ENCODE results near the gene LRRC27. TPM values are rescaled to one million over a fixed set of nuclear protein-coding genes. Genes with fewer than 3 reads are reported as not detected.

Gene LRRC27
- polyA plus RNA-seq, 3 donors = 3.6 to 12.8 (median 3.6) TPM

DNA sequence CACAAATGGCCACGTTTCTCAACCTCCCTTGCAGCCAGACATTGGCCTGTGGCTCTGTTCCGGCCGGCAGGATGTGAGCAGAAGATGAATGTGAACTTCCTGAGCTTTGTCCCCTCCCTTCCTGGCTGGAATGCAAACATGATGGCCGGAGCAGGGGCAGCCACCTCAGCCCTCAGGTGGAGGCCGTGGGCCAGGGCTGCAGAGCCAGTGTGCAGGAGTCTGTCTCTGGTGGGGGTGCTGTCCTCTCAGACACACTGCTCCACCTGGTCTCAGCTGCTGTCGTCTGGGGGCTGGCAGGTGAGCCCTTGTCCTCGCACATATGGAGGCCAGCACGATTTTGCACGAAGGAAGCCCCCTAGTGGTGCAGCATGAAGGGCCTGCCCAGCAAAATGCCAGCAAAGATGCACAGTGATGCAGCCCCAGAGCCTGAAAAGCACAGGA, 39.7 kb downstream of the LRRC27 start:
- Histone ChIP-seq H3K4me1 (ENCODE audit: control insufficient read depth in 1 of 2, insufficient read depth in 2 of 2, low read length in 2 of 2) (peaks cover 22 to 32% of the 10 kb centered on the region in 2 donors), H4K20me1 (ENCODE audit: insufficient read depth, low read length) (no peaks in the 10 kb centered on the region), H3K9me3 (replicated peaks in 1 of 2; ENCODE audit: control insufficient read depth in 1 of 2, insufficient read depth in 1 of 2, low read length in 2 of 2) (no peaks in the 10 kb centered on the region), H3K27me3 (ENCODE audit: control insufficient read depth in 2 of 2, insufficient read depth in 2 of 2, low read length in 2 of 2) (no peaks in the 10 kb centered on the region), H2AFZ (ENCODE audit: insufficient read depth, low read depth, low read length, poor library complexity, severe bottlenecking) (no peak overlapping the region), H3K4me2 (replicated peaks; ENCODE audit: extremely low read depth, low read length, poor library complexity, severe bottlenecking) (no peak overlapping the region), H3K36me3 (replicated peaks in 1 of 2; ENCODE audit: control insufficient read depth in 1 of 2, insufficient read depth in 2 of 2, low read length in 2 of 2) (peaks cover 2 to 9% of the 10 kb centered on the region in 2 donors), H3K9ac (ENCODE audit: insufficient read depth, low read length, poor library complexity, severe bottlenecking) (no peak overlapping the region), H3K27ac (ENCODE audit: low read depth in 1 of 2, low read length in 2 of 2) (no peak overlapping the region), H3K4me3 (replicated peaks in 1 of 3; ENCODE audit: low read depth in 2 of 3, low read length in 3 of 3) (no peak overlapping the region), H3K79me2 (ENCODE audit: insufficient read depth, low read length) (no peaks in the 10 kb centered on the region)
- TF ChIP-seq, protein P1, sequence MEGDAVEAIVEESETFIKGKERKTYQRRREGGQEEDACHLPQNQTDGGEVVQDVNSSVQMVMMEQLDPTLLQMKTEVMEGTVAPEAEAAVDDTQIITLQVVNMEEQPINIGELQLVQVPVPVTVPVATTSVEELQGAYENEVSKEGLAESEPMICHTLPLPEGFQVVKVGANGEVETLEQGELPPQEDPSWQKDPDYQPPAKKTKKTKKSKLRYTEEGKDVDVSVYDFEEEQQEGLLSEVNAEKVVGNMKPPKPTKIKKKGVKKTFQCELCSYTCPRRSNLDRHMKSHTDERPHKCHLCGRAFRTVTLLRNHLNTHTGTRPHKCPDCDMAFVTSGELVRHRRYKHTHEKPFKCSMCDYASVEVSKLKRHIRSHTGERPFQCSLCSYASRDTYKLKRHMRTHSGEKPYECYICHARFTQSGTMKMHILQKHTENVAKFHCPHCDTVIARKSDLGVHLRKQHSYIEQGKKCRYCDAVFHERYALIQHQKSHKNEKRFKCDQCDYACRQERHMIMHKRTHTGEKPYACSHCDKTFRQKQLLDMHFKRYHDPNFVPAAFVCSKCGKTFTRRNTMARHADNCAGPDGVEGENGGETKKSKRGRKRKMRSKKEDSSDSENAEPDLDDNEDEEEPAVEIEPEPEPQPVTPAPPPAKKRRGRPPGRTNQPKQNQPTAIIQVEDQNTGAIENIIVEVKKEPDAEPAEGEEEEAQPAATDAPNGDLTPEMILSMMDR (IDR thresholded peaks at IDR 0.05) = peak; percentile 39
- WGBS (ENCODE audit: insufficient coverage) = 34% methylated on average over 7 of the region's 9 CpGs
- Mint-ChIP-seq H3K36me3 (peaks cover 18 to 23% of the 10 kb centered on the region in 2 donors), H3K4me3 (peak overlapping the region in 1 of 2 donors; percentile 50), H3K9me3 (peaks cover 0 to 11% (median 0%) of the 10 kb centered on the region in 7 donors), H3K27ac (no peak overlapping the region), H3K4me1 (peaks cover 30% of the 10 kb centered on the region), H3K27me3 (ENCODE audit: low read depth in 3 of 3) (peaks cover 5 to 8% (median 5%) of the 10 kb centered on the region in 3 donors)
- DNase-seq = no peak
- intact Hi-C loops (cut with micrococcal nuclease) = no loop called here

DNA sequence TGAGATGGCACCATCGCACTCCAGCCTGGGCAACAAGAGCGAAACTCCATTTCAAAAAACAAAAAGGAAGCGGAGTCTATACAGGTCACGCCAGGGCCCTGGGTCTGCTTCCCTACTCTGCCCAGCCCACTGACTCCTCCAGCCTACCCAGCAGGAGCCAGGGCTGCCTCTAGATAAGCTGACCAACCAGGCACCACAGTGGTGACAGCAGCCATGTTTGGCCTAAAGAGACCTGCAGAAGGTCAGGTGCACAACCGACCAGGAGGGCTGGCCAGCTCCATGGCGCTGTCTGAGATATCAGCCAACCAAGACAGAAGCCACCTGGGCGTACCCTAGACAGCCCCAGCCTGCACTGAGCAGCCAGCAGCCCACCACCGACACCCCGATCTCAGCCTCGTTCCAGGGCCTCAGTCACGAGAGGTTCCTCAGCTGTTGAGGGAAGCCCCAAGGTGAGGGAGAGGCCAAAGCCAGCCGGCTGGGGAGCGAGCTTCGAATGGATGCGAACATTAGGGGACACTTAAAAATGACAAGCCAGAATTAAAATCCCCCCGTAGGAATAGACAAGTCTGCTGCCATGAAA, 40.6 kb downstream of the LRRC27 start:
- peaks cover 9 to 15% of the 10 kb centered on the region in 2 donors for H3K36me3 Mint-ChIP-seq
- peaks cover 37% of the 10 kb centered on the region for H3K4me1 Mint-ChIP-seq
- no peak overlapping the region for H3K27ac Mint-ChIP-seq
- peaks cover 26 to 34% of the 10 kb centered on the region in 2 donors for H3K4me1 ChIP-seq (ENCODE audit: control insufficient read depth in 1 of 2, insufficient read depth in 2 of 2, low read length in 2 of 2)
- H3K27me3 Mint-ChIP-seq (ENCODE audit: low read depth in 3 of 3) = peaks cover 5 to 8% (median 5%) of the 10 kb centered on the region in 3 donors
- no peak overlapping the region for H3K4me3 Mint-ChIP-seq
- no peaks in the 10 kb centered on the region for H3K9me3 ChIP-seq (replicated peaks in 1 of 2; ENCODE audit: control insufficient read depth in 1 of 2, insufficient read depth in 1 of 2, low read length in 2 of 2)
- H3K4me3 ChIP-seq (replicated peaks in 1 of 3; ENCODE audit: low read depth in 2 of 3, low read length in 3 of 3) = no peak overlapping the region
- H3K36me3 ChIP-seq (replicated peaks in 1 of 2; ENCODE audit: control insufficient read depth in 1 of 2, insufficient read depth in 2 of 2, low read length in 2 of 2) = no peaks in the 10 kb centered on the region
- 91% methylated on average over 14 of the region's 16 CpGs for WGBS (ENCODE audit: insufficient coverage)
- H3K9ac ChIP-seq (ENCODE audit: insufficient read depth, low read length, poor library complexity, severe bottlenecking) = no peak overlapping the region
- peaks cover 0 to 11% (median 0%) of the 10 kb centered on the region in 7 donors for H3K9me3 Mint-ChIP-seq
- DNase-seq = no peak
- H3K4me2 ChIP-seq (replicated peaks; ENCODE audit: extremely low read depth, low read length, poor library complexity, severe bottlenecking) = no peak overlapping the region
- no peak overlapping the region for H3K27ac ChIP-seq (ENCODE audit: low read depth in 1 of 2, low read length in 2 of 2)
- no peaks in the 10 kb centered on the region for H3K27me3 ChIP-seq (ENCODE audit: control insufficient read depth in 2 of 2, insufficient read depth in 2 of 2, low read length in 2 of 2)
- intact Hi-C loops (cut with micrococcal nuclease) = no loop called here
- no peak overlapping the region for H2AFZ ChIP-seq (ENCODE audit: insufficient read depth, low read depth, low read length, poor library complexity, severe bottlenecking)
- H3K79me2 ChIP-seq (ENCODE audit: insufficient read depth, low read length) = no peaks in the 10 kb centered on the region
- TF ChIP-seq, protein P1 (IDR thresholded peaks at IDR 0.05) = no peak
- H4K20me1 ChIP-seq (ENCODE audit: insufficient read depth, low read length) = no peaks in the 10 kb centered on the region
